Ramos (cell line): ENCODE results near the gene TSSK6.

Source experiments
- in situ Hi-C: fragments of 300-500 bp; cut with MboI; formaldehyde crosslinking; loops from one replicate; pipeline ENCODE4 v1.14.3; 2022; ENCODE audit warnings: low sequenced_read_pairs; ENCODE audit not compliant: unreplicated experiment

The TSSK6 gene

GRCh38 chr19:19532806-19533701, 17.7 kb upstream of the TSSK6 start:
- in situ Hi-C loops: loop anchor here (25.0 kb wide), 2 partner anchors 429 to 729 kb away; no protein-coding TSS in a partner anchor

DNA sequence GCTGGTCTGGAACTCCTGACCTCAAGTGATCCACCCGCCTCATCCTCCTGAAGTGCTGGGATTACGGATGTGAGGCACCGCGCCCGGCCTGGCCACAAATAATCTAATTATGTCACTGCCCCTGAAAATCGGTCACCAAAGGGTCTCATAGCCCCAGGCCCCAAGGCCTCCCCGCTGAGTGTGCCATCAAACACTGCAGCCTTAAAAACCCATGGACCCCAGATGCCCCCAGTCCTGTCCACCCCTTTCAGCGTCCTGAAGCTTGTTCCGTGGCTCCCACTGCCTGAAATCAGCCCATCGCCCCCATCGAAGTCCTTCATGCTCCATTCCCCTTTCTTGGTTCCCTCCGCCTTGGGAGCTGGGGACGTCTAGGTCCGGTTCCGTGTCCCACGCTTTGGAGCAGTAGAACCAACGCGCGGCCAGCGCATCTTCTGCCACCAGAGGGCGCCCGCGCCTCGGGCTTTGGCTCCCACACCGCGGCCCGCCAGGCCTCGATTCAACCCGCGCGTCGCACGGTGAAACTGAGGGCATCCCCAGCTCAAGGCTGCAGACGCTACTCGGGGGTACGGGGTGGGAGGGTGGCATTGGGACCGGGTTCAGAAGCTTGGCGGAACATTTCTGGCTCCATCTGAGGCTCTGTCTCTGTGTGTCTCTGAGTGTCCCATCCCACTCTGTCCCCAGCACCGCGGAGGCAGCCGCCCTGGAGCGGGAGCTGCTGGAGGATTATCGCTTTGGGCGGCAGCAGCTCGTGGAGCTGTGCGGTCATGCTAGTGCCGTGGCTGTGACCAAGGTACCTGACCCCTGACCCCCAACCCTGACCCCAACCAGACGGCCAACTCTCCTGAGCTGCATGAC, 16.8 kb upstream of the TSSK6 start:
- in situ Hi-C loops: loop anchor here (25.0 kb wide), 2 partner anchors 430 to 730 kb away; no protein-coding TSS in a partner anchor

DNA sequence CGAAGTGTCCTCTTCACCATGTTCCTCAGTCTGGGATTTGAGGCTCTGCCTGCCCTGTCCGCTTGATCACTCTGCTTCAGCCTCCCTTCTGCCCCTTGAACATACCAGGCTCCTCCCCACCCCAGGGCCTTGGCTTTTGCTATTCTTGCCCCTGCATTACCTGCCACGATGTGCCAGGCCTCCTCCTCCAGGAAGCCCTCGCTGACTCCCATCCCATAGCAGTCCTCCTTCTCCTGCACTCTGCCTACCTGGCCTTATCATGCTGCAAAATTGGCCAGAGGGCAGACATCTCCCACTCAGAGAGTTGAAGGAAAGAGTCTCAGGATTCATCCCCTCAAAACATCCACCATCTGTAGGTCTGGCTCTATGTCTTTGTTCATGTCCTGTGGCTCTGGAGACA, 15.5 kb upstream of the TSSK6 start:
- in situ Hi-C loops: loop anchor here (25.0 kb wide), 2 partner anchors 431 to 731 kb away; no protein-coding TSS in a partner anchor

GRCh38 chr19:19530423-19530804, 15.1 kb upstream of the TSSK6 start:
- in situ Hi-C loops: loop anchor here (25.0 kb wide), 2 partner anchors 432 to 732 kb away; no protein-coding TSS in a partner anchor

DNA sequence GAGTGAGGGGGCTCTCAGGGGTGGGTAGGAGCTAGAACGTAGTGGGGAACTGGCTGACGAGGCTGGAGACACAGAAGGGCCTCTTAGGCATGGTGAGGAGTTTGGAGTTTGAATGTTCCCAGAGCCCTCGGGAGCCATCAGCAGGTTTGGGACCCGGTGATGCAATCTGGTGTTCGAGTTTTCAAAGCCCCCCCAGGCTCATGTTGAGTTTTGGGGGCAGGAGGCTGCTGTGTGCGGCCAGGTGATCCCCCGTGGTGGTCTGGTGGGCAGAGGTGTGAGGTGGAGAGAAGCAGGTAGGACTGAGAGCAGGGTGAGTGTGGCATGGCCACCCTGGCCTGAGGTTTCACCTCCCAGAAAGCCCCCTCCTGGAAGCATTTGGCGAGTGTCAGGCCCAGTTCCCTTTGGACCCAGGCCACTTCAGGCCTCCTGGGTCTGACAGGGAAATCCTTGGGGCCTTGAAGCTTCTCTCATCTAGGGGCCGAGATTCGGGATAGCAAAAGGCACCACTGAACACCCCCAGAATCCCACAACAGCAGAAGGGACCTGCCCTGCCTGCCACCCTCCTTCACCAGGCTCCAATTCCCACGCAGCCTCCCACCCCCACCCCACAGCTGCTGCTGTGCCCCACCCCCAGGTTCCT, 14.6 kb upstream of the TSSK6 start:
- in situ Hi-C loops: loop anchor here (25.0 kb wide), 2 partner anchors 432 to 732 kb away; no protein-coding TSS in a partner anchor

DNA sequence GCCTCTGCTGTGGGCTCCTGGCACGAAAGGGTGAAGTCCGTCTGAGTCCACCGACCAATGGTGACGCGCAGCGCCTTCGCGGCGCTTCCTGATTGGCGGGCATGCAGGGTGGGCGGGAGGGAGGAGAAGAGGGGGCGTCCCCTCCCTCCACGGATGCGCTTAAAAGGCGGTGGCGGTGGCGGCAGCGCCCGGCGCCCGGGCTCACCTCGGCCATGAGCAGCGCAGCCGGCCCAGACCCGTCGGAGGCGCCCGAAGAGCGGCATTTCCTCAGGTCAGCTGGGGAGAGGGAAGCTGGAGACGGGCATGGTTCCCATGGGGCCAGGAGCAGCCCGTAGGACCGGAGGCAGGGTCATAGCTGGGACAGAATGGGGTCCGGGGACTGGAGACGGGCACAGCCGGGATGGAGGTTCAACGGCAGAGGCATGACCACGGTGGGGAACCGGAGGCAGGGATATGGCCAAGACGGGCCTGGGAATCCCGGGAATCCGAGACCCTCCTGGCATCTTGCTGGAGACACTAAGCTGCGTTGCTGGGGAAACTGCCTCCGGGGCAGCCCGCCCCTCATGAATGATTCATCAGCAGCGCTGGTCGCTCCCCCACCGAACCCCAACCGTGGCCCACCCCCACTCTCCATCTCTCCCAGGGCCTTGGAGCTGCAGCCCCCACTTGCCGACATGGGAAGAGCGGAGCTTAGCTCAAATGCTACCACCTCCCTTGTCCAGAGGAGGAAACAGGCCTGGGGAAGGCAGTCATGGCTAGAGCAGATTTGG, 13.6 kb upstream of the TSSK6 start, which contains the start of gene YJEFN3:
TSS of gene YJEFN3 (plus strand) at position 191 of the 770 bp plus-strand sequence. CDS start at position 213, 22 bp downstream.
- in situ Hi-C loops: loop anchor here (25.0 kb wide), 2 partner anchors 433 to 733 kb away; no protein-coding TSS in a partner anchor

DNA sequence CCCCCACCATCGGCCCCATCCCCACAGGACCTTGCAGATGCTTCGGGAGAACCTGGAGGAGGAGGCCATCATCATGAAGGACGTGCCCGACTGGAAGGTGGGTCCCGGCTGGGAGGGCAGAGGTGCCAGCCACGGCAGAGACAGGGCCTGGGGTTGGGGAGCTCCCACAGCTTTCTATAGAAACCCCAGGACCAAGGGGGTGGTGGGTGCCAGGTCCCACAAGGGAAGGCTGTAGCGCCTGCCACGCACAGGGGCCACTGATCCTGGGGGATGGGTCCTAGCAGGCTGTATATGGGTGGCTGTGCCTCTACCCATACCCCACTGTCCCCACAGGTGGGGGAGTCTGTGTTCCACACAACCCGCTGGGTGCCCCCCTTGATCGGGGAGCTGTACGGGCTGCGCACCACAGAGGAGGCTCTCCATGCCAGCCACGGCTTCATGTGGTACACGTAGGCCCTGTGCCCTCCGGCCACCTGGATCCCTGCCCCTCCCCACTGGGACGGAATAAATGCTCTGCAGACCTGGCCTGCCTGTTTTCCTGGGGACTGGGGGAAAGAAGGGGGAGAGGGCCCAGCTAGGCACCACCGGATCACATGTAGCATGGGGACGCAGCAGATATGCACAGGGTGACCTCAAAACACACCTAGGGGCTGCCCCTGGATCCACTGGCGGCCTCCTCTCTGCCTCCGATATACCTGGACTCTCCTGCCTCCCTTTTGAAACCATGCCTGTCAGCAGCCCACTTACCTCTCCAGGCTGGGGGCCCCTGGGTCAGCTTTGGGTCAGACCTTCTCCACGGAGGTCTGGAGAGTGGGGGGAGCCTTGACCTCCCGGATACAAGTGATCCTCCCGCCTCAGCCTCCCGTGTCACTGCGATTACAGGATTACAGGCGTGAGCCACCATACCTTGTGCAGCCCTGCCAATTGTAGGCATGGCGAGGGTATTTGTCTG, 12.6 kb upstream of the TSSK6 start:
- in situ Hi-C loops: loop anchor here (25.0 kb wide), 2 partner anchors 434 to 734 kb away; no protein-coding TSS in a partner anchor

DNA sequence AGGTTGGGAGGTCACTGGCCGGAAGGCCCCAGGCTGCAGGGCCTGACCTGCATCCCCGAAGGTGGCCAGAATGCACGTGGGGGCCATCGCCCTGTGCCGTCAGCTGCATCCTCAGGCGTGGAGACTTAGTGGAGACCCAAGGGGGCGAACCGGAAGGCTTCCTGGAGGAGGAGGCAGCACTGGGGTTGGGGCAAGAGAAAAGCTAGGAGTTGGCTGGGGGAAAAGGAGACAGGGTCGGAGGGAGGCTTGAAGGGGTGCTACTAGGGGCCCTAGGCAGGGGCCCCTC, 12.0 kb upstream of the TSSK6 start:
- in situ Hi-C loops: loop anchor here (25.0 kb wide), 2 partner anchors 435 to 735 kb away; no protein-coding TSS in a partner anchor

- in situ Hi-C loops: loop anchor here (25.0 kb wide), 2 partner anchors 436 to 736 kb away; no protein-coding TSS in a partner anchor
Measured at GRCh38 chr19:19526581-19527370, 11.4 kb upstream of the TSSK6 start.

GRCh38 chr19:19525611-19526380, 10.4 kb upstream of the TSSK6 start:
- in situ Hi-C loops: loop anchor here (25.0 kb wide), 2 partner anchors 437 to 737 kb away; no protein-coding TSS in a partner anchor

DNA sequence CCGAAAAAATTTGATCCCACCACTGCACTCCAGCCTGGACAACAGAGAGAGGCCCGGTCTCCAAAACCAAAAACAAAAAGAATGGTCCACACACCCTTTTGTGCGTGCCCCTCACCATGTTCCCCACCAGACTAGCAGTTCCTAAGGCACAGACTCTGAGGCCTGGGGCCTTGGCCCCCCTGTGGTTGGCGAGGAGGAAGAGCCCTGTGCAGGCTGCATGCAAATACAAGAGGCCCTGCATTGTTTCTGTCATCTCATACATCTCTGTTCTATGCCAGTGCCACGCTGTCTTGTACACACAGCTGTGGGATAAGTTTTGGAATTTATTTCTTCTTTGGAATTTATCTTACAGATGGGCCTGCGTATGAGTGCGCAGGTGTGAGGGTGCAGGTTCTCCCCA, 8.7 kb upstream of the TSSK6 start:
- in situ Hi-C loops: no loop called here

GRCh38 chr19:19523177-19523576, 7.8 kb upstream of the TSSK6 start:
- in situ Hi-C loops: no loop called here

- in situ Hi-C loops: no loop called here
Measured at GRCh38 chr19:19520989-19521388, 5.6 kb upstream of the TSSK6 start.

DNA sequence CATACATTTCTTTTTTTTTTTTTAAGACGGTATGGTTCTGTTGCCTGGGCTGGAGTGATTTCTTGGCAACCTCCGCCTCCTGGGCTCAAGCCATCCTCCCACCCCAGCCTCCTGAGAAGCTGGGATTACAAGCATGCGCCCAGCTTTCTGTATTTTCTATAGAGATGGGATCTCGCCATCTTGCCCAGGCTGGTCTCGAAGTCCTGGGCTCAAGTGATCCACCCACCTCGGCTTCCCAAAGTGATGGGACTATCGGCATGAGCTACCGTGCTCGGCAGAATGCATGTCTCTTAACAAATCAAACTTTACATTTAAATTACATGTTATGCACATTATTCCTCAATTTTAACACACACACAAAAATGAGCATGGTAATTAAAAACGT, 1.9 kb upstream of the TSSK6 start:
- in situ Hi-C loops: no loop called here

- in situ Hi-C loops: no loop called here
Measured at GRCh38 chr19:19515642-19516519, 533 bp upstream of the TSSK6 start, which contains the start of gene NDUFA13. TSS of gene NDUFA13 (plus strand) at chr19:19516225. CDS start at chr19:19516239, 14 bp downstream.

DNA sequence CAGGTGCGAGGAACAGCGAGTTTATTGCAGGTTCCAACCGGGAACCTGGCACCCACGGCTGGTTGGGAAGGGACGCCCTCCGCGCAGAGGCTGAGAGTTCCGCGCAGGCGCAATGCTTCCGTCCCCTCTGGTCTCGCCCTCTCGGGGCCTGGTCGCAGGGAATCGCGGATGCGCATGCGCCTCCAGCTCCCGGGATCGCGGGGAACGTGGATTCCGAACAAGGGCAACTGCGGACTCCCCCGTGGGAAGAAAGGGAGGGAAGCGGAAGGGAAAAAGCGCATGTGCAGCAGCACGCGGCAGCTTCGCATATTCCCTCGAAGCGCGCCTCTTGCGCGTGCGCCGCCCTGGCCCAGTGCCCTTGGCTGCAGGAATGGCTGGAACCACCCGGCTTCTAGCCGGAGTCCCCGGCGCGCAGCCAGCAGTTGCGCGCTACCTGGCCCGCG, 1.1 kb downstream of the TSSK6 start:
- in situ Hi-C loops: no loop called here
